ENCODE measurements around the gene RIN2.

The RIN2 gene

DNA sequence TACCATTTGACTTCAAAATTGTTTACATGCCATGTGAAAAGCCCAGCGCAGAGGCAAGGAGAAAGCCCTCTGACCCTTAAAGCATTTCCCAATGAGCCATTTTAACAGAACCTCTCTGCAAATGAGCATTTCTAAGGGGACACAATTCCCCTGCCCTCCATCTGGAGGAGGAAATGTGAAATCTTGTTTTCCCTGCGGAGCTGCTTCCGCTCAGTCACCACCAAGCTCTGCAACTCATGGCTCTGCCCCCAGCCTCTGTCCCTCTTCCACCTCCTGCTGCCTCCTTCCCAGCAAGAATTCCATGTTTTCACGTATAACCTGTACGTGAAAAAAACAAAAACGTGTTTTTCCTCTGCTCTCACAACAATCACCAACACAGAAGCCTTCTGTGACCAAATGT is 12.3 kb downstream of the RIN2 start:
- Histone ChIP-seq H3K27ac (ENCODE audit: low read length) (no peak overlapping the region), H3K9me3 (ENCODE audit: insufficient read depth, low read length) (no peaks in the 10 kb centered on the region), H3K36me3 (replicated peaks; ENCODE audit: low read depth, low read length) (no peaks in the 10 kb centered on the region), H3K9ac (ENCODE audit: low read length) (no peak overlapping the region), H3K27me3 (ENCODE audit: low read depth, low read length) (peaks cover 54% of the 10 kb centered on the region), H2AFZ (ENCODE audit: low read depth, low read length) (no peak overlapping the region), H3K4me1 (ENCODE audit: low read length) (no peaks in the 10 kb centered on the region), H3K4me2 (ENCODE audit: low read length) (no peak overlapping the region), H4K20me1 (ENCODE audit: insufficient read depth, low read length) (no peaks in the 10 kb centered on the region), H3K79me2 (ENCODE audit: low read length) (no peaks in the 10 kb centered on the region), H3K4me3 (ENCODE audit: low read length) (no peak overlapping the region)
- TF ChIP-seq EZH2phosphoT487 (IDR thresholded peaks at IDR 0.05; ENCODE audit: low read depth) (no peak), CTCF (IDR thresholded peaks at IDR 0.05; ENCODE audit: low read depth, low read length) (no peak)

- Histone ChIP-seq H4K20me1 (ENCODE audit: insufficient read depth, low read length) (no peaks in the 10 kb centered on the region), H3K9ac (ENCODE audit: low read length) (no peak overlapping the region), H3K27ac (ENCODE audit: low read length) (no peak overlapping the region), H3K4me3 (ENCODE audit: low read length) (no peak overlapping the region), H3K36me3 (replicated peaks; ENCODE audit: low read depth, low read length) (no peaks in the 10 kb centered on the region), H3K27me3 (ENCODE audit: low read depth, low read length) (peaks cover 54% of the 10 kb centered on the region), H2AFZ (ENCODE audit: low read depth, low read length) (no peak overlapping the region), H3K79me2 (ENCODE audit: low read length) (no peaks in the 10 kb centered on the region), H3K9me3 (ENCODE audit: insufficient read depth, low read length) (no peaks in the 10 kb centered on the region), H3K4me2 (ENCODE audit: low read length) (no peak overlapping the region), H3K4me1 (ENCODE audit: low read length) (no peaks in the 10 kb centered on the region)
- TF ChIP-seq EZH2phosphoT487 (IDR thresholded peaks at IDR 0.05; ENCODE audit: low read depth) = no peak
- no peak for TF ChIP-seq CTCF (IDR thresholded peaks at IDR 0.05; ENCODE audit: low read depth, low read length)
Observed at GRCh38 chr20:19771031-19771430, 13.0 kb downstream of the RIN2 start.

- no peaks in the 10 kb centered on the region for H3K79me2 ChIP-seq (ENCODE audit: low read length)
- no peaks in the 10 kb centered on the region for H3K4me1 ChIP-seq (ENCODE audit: low read length)
- peaks cover 47% of the 10 kb centered on the region for H3K27me3 ChIP-seq (ENCODE audit: low read depth, low read length)
- no peaks in the 10 kb centered on the region for H3K36me3 ChIP-seq (replicated peaks; ENCODE audit: low read depth, low read length)
- no peak for TF ChIP-seq CTCF (IDR thresholded peaks at IDR 0.05; ENCODE audit: low read depth, low read length)
- no peak for TF ChIP-seq EZH2phosphoT487 (IDR thresholded peaks at IDR 0.05; ENCODE audit: low read depth)
- no peak overlapping the region for H3K9ac ChIP-seq (ENCODE audit: low read length)
- no peaks in the 10 kb centered on the region for H3K9me3 ChIP-seq (ENCODE audit: insufficient read depth, low read length)
- no peaks in the 10 kb centered on the region for H4K20me1 ChIP-seq (ENCODE audit: insufficient read depth, low read length)
- no peak overlapping the region for H3K4me3 ChIP-seq (ENCODE audit: low read length)
- no peak overlapping the region for H3K27ac ChIP-seq (ENCODE audit: low read length)
- H2AFZ ChIP-seq (ENCODE audit: low read depth, low read length) = no peak overlapping the region
- H3K4me2 ChIP-seq (ENCODE audit: low read length) = no peak overlapping the region
Observed at GRCh38 chr20:19773471-19773870, 15.4 kb downstream of the RIN2 start.

DNA sequence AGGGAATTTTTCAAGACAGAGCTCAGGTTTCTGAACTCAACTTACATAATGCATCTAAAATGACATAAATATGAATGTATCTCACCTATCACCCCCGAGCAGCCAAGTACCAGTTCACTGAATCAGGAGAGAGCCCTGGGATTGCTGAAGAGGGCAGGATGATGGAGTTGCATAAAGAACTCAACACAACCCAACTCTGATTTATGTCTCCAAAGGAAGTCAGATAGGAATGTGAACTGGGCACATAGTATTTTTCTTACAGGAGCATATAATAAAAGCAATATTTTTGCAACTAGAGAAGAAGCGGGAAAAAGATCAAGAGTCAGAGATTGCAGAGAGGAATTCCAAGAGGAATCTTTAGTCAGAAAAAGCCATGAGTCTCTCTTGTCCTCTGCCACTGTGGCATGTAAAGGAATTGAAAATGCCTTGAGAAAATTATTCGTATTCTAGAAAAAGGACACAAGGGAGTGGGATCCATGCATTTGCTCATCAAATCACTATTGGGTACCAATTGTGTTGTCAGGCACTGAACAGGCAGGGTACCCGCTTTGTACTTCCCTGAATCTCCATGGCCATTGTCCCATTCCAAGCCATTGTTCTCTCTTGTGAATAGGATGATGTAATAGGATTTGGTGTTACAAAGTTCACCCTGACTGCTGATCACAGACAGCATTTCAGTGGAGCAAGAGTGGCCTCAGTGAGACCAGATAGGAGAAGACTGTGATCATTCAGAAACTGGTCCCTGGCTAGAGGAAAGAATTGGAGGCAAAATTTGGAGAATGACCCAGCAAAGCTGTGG is 16.3 kb downstream of the RIN2 start:
- H3K9ac ChIP-seq (ENCODE audit: low read length) = no peak overlapping the region

More for the DNA sequence above, 16.3 kb downstream of the RIN2 start:
- TF ChIP-seq CTCF (IDR thresholded peaks at IDR 0.05; ENCODE audit: low read depth, low read length) (no peak), EZH2phosphoT487 (IDR thresholded peaks at IDR 0.05; ENCODE audit: low read depth) (no peak)
- no peaks in the 10 kb centered on the region for H3K4me1 ChIP-seq (ENCODE audit: low read length)
- no peak overlapping the region for H3K4me2 ChIP-seq (ENCODE audit: low read length)
- H4K20me1 ChIP-seq (ENCODE audit: insufficient read depth, low read length) = no peaks in the 10 kb centered on the region
- H3K79me2 ChIP-seq (ENCODE audit: low read length) = no peaks in the 10 kb centered on the region
- H3K27ac ChIP-seq (ENCODE audit: low read length) = no peak overlapping the region
- no peaks in the 10 kb centered on the region for H3K9me3 ChIP-seq (ENCODE audit: insufficient read depth, low read length)
- no peak overlapping the region for H2AFZ ChIP-seq (ENCODE audit: low read depth, low read length)
- H3K4me3 ChIP-seq (ENCODE audit: low read length) = no peak overlapping the region
- peaks cover 45% of the 10 kb centered on the region for H3K27me3 ChIP-seq (ENCODE audit: low read depth, low read length)
- no peaks in the 10 kb centered on the region for H3K36me3 ChIP-seq (replicated peaks; ENCODE audit: low read depth, low read length)

All from OCI-LY3 (cell line).